Measurements from ENCODE around the gene FBXW8.

FBXW8 gene

GRCh38 chr12:116910645-116911451 is at the start of gene FBXW8 (continued):
- 0 out of 2 replicates have a peak, but pooled peaks have one; percentile 14 for TF ChIP-seq ZNF626 (tag by site-specific recombination; IDR thresholded peaks at IDR 0.05)
- TF ChIP-seq, protein P1, sequence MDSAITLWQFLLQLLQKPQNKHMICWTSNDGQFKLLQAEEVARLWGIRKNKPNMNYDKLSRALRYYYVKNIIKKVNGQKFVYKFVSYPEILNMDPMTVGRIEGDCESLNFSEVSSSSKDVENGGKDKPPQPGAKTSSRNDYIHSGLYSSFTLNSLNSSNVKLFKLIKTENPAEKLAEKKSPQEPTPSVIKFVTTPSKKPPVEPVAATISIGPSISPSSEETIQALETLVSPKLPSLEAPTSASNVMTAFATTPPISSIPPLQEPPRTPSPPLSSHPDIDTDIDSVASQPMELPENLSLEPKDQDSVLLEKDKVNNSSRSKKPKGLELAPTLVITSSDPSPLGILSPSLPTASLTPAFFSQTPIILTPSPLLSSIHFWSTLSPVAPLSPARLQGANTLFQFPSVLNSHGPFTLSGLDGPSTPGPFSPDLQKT (IDR thresholded peaks at IDR 0.05; ENCODE audit: borderline replicate concordance, low read depth, low read length) = peak; percentile 28; the same call in 1 of the 2 replicates
- TF ChIP-seq, protein P2, sequence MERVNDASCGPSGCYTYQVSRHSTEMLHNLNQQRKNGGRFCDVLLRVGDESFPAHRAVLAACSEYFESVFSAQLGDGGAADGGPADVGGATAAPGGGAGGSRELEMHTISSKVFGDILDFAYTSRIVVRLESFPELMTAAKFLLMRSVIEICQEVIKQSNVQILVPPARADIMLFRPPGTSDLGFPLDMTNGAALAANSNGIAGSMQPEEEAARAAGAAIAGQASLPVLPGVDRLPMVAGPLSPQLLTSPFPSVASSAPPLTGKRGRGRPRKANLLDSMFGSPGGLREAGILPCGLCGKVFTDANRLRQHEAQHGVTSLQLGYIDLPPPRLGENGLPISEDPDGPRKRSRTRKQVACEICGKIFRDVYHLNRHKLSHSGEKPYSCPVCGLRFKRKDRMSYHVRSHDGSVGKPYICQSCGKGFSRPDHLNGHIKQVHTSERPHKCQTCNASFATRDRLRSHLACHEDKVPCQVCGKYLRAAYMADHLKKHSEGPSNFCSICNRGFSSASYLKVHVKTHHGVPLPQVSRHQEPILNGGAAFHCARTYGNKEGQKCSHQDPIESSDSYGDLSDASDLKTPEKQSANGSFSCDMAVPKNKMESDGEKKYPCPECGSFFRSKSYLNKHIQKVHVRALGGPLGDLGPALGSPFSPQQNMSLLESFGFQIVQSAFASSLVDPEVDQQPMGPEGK (tag by site-specific recombination; IDR thresholded peaks at IDR 0.05) = peak; percentile 93
- no peak for TF ChIP-seq ZNF473 (tag by site-specific recombination; IDR thresholded peaks at IDR 0.05)
- TF ChIP-seq MEIS1 (CRISPR knock-in tag; IDR thresholded peaks at IDR 0.05; ENCODE audit: borderline replicate concordance) = no peak
- TF ChIP-seq ZNF585B (tag by site-specific recombination; IDR thresholded peaks at IDR 0.05) = no peak
- TF ChIP-seq ZNF514 (tag by site-specific recombination; IDR thresholded peaks at IDR 0.05) = no peak
- TF ChIP-seq, protein P3, sequence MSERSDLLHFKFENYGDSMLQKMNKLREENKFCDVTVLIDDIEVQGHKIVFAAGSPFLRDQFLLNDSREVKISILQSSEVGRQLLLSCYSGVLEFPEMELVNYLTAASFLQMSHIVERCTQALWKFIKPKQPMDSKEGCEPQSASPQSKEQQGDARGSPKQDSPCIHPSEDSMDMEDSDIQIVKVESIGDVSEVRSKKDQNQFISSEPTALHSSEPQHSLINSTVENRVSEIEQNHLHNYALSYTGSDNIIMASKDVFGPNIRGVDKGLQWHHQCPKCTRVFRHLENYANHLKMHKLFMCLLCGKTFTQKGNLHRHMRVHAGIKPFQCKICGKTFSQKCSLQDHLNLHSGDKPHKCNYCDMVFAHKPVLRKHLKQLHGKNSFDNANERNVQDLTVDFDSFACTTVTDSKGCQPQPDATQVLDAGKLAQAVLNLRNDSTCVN (tag by site-specific recombination; optimal IDR thresholded peaks at IDR 0.05) = peak; percentile 83
- no peak for TF ChIP-seq ZFP3 (tag by site-specific recombination; IDR thresholded peaks at IDR 0.05; ENCODE audit: low read depth)
- no peak for TF ChIP-seq ZNF302 (tag by site-specific recombination; IDR thresholded peaks at IDR 0.05; ENCODE audit: low read depth)
- no peak for TF ChIP-seq ZNF292 (tag by site-specific recombination; IDR thresholded peaks at IDR 0.05; ENCODE audit: borderline replicate concordance, low read depth)
- no peak for TF ChIP-seq ZNF555 (tag by site-specific recombination; conservative IDR thresholded peaks at IDR 0.05)
- no peak for TF ChIP-seq GLI2 (tag by site-specific recombination; IDR thresholded peaks at IDR 0.05; ENCODE audit: borderline replicate concordance, low read depth)
- TF ChIP-seq ZNF791 (tag by site-specific recombination; IDR thresholded peaks at IDR 0.05) = no peak
- TF ChIP-seq GLI4 (tag by site-specific recombination; IDR thresholded peaks at IDR 0.05) = no peak
- TF ChIP-seq, protein P4, sequence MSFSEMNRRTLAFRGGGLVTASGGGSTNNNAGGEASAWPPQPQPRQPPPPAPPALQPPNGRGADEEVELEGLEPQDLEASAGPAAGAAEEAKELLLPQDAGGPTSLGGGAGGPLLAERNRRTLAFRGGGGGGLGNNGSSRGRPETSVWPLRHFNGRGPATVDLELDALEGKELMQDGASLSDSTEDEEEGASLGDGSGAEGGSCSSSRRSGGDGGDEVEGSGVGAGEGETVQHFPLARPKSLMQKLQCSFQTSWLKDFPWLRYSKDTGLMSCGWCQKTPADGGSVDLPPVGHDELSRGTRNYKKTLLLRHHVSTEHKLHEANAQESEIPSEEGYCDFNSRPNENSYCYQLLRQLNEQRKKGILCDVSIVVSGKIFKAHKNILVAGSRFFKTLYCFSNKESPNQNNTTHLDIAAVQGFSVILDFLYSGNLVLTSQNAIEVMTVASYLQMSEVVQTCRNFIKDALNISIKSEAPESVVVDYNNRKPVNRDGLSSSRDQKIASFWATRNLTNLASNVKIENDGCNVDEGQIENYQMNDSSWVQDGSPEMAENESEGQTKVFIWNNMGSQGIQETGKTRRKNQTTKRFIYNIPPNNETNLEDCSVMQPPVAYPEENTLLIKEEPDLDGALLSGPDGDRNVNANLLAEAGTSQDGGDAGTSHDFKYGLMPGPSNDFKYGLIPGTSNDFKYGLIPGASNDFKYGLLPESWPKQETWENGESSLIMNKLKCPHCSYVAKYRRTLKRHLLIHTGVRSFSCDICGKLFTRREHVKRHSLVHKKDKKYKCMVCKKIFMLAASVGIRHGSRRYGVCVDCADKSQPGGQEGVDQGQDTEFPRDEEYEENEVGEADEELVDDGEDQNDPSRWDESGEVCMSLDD (tag by site-specific recombination; IDR thresholded peaks at IDR 0.05) = no peak
- TF ChIP-seq ZNF112 (tag by site-specific recombination; IDR thresholded peaks at IDR 0.05) = no peak
- TF ChIP-seq ZNF366 (tag by site-specific recombination; conservative IDR thresholded peaks at IDR 0.05) = no peak
- TF ChIP-seq ZNF10 (tag by site-specific recombination; IDR thresholded peaks at IDR 0.05) = no peak
- no peak for TF ChIP-seq ZSCAN16 (tag by site-specific recombination; IDR thresholded peaks at IDR 0.05)
- no peak for TF ChIP-seq ZNF140 (tag by site-specific recombination; IDR thresholded peaks at IDR 0.05)
- TF ChIP-seq WT1 (tag by site-specific recombination; IDR thresholded peaks at IDR 0.05) = no peak
- TF ChIP-seq SALL2 (tag by site-specific recombination; IDR thresholded peaks at IDR 0.05; ENCODE audit: borderline replicate concordance) = no peak
- peak; percentile 80 for TF ChIP-seq ZEB2 (tag by site-specific recombination; IDR thresholded peaks at IDR 0.05)
- TF ChIP-seq ZNF341 (tag by site-specific recombination; IDR thresholded peaks at IDR 0.05; ENCODE audit: low read depth) = peak; percentile 48; the same call in 1 of the 2 replicates
- peak; percentile 76; the same call in 1 of the 2 replicates for TF ChIP-seq ZNF501 (tag by site-specific recombination; IDR thresholded peaks at IDR 0.05)
- peak; percentile 88; the same call in 1 of the 2 replicates for TF ChIP-seq ZNF610 (tag by site-specific recombination; IDR thresholded peaks at IDR 0.05; ENCODE audit: borderline replicate concordance)
- TF ChIP-seq, protein P5, sequence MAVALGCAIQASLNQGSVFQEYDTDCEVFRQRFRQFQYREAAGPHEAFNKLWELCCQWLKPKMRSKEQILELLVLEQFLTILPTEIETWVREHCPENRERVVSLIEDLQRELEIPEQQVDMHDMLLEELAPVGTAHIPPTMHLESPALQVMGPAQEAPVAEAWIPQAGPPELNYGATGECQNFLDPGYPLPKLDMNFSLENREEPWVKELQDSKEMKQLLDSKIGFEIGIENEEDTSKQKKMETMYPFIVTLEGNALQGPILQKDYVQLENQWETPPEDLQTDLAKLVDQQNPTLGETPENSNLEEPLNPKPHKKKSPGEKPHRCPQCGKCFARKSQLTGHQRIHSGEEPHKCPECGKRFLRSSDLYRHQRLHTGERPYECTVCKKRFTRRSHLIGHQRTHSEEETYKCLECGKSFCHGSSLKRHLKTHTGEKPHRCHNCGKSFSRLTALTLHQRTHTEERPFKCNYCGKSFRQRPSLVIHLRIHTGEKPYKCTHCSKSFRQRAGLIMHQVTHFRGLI (tag by site-specific recombination; IDR thresholded peaks at IDR 0.05) = no peak
- TF ChIP-seq ZNF248 (tag by site-specific recombination; IDR thresholded peaks at IDR 0.05) = no peak
- no peak for TF ChIP-seq ZNF18 (tag by site-specific recombination; IDR thresholded peaks at IDR 0.05)
